ENCODE data around the gene SLC2A1. TPM values are rescaled to one million over a fixed set of nuclear protein-coding genes. Genes with fewer than 3 reads are reported as not detected.

SLC2A1 gene
- total RNA-seq, 3 donors from 2014 or later, result 29.5 to 78.9 (median 42.1) TPM

GRCh38 chr1:42955311-42956063 lies 3.2 kb downstream of the SLC2A1 start:
- Histone ChIP-seq H3K9me3 (no peaks in the 10 kb centered on the region), H3K4me3 (no peak overlapping the region), H3K27me3 (no peaks in the 10 kb centered on the region), H3K4me1 (peaks cover 3 to 12% of the 10 kb centered on the region in 2 donors), H3K27ac (peak overlapping the region; percentile 9 to 85), H3K36me3 (no peaks in the 10 kb centered on the region)
- intact Hi-C loops (cut with DNase I; ENCODE audit: low total_unique reads), result no loop called here
- no peak for DNase-seq (ENCODE audit: low spot score in 2 of 2)
- TF ChIP-seq CTCF (IDR thresholded peaks at IDR 0.05) (no peak), POLR2A (IDR thresholded peaks at IDR 0.05) (no peak), POLR2AphosphoS5 (IDR thresholded peaks at IDR 0.05) (no peak)

- H3K4me1 ChIP-seq, result peaks cover 3 to 12% of the 10 kb centered on the region in 2 donors
- TF ChIP-seq POLR2A (IDR thresholded peaks at IDR 0.05) (no peak), POLR2AphosphoS5 (IDR thresholded peaks at IDR 0.05) (peak in 1 of 3 donors; percentile 23), CTCF (IDR thresholded peaks at IDR 0.05) (no peak)
Observed at GRCh38 chr1:42953182-42954180, 5.2 kb downstream of the SLC2A1 start.

DNA sequence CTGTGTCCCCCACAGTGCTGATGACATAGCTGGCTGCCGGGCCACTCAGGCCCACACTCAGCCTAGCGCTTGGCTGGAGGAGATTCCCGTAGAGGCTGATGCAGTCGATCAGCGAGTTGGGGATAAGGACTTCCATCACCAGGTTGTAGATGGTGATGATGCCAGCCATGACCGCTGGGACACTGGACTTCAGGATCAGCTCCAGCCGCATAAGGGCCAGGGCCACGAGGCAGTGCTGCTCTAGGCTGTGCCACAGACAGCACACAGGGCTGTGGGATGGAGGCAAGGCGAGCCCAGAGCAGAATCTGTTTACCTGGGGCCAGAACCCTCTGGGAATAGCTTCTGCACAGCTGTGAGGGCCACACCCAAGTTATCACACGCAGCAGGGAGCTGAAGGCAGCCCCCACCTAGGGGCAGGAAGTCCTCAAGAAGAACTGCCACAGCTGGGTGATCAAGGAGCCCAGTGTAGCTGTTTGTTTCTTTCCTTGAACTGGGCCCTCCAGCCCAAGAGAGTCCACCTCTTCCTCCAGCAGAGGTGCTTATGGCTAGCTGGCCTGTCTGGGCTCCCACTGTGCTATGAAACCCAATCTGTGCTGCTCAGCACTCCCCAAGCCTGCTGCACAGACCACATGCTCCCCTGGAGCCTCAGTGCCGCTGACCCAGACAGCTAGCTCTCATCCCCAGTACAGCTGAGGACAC lies 6.2 kb downstream of the SLC2A1 start:
- Histone ChIP-seq H3K4me3 (no peak overlapping the region), H3K27me3 (no peaks in the 10 kb centered on the region), H3K9me3 (no peaks in the 10 kb centered on the region), H3K27ac (peak overlapping the region; percentile 82 to 85), H3K36me3 (no peaks in the 10 kb centered on the region), H3K4me1 (peaks cover 0 to 22% of the 10 kb centered on the region in 2 donors)
- intact Hi-C loops (cut with DNase I; ENCODE audit: low total_unique reads), result no loop called here
- no peak for TF ChIP-seq POLR2A (IDR thresholded peaks at IDR 0.05)
- no peak for TF ChIP-seq CTCF (IDR thresholded peaks at IDR 0.05)
- no peak for TF ChIP-seq POLR2AphosphoS5 (IDR thresholded peaks at IDR 0.05)
- no peak for DNase-seq (ENCODE audit: low spot score in 2 of 2)

More at GRCh38 chr1:42953182-42954180, 5.2 kb downstream of the SLC2A1 start:
- Histone ChIP-seq H3K9me3 (no peaks in the 10 kb centered on the region), H3K4me3 (no peak overlapping the region), H3K36me3 (no peaks in the 10 kb centered on the region), H3K27me3 (no peaks in the 10 kb centered on the region), H3K27ac (peak overlapping the region; percentile 82 to 85)
- intact Hi-C loops (cut with DNase I; ENCODE audit: low total_unique reads), result no loop called here
- no peak for DNase-seq (ENCODE audit: low spot score in 2 of 2)

GRCh38 chr1:42951588-42951987 lies 7.1 kb downstream of the SLC2A1 start:
- no peak for DNase-seq (ENCODE audit: low spot score in 2 of 2)
- no peaks in the 10 kb centered on the region for H3K36me3 ChIP-seq
- intact Hi-C loops (cut with DNase I; ENCODE audit: low total_unique reads), result no loop called here
- H3K4me3 ChIP-seq, result no peak overlapping the region
- no peaks in the 10 kb centered on the region for H3K9me3 ChIP-seq
- TF ChIP-seq POLR2AphosphoS5 (IDR thresholded peaks at IDR 0.05) (no peak), POLR2A (IDR thresholded peaks at IDR 0.05) (no peak), CTCF (IDR thresholded peaks at IDR 0.05) (no peak)
- peak overlapping the region; percentile 82 to 85 for H3K27ac ChIP-seq
- no peaks in the 10 kb centered on the region for H3K27me3 ChIP-seq
- peaks cover 3 to 28% of the 10 kb centered on the region in 2 donors for H3K4me1 ChIP-seq
